Right kidney (tissue), 1 donor: ENCODE measurements around the gene CSNK1E.

Source experiments
- DNase-seq: peaks from one replicate; pipeline ENCODE4 v3.0.0-alpha.2; 2016

Gene CSNK1E

DNA sequence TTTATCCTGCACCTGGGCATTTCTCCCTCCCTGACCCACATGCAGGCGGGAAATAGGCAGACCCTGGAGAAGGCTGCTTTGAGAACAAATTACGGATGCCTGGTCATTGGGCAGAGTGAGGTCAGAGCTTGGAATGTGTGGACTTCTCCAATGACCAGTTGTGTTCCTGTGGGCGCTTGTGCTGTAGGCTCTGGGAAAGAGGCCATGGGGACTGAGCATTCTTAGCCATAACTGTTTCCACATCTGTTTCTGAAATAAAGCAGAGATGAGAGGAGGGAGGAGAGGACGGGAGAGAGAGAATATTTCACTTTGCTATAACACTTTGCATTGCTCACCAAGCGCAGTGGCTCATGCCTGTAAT, 33.2 kb downstream of the CSNK1E start:
- no peak for DNase-seq

- no peak for DNase-seq
Measured at GRCh38 chr22:38282397-38282796, 34.8 kb downstream of the CSNK1E start.

- no peak for DNase-seq
Measured at GRCh38 chr22:38276166-38276565, 41.1 kb downstream of the CSNK1E start.

- peak; percentile 74 for DNase-seq
Measured at GRCh38 chr22:38273135-38273826, 44.0 kb downstream of the CSNK1E start.

DNA sequence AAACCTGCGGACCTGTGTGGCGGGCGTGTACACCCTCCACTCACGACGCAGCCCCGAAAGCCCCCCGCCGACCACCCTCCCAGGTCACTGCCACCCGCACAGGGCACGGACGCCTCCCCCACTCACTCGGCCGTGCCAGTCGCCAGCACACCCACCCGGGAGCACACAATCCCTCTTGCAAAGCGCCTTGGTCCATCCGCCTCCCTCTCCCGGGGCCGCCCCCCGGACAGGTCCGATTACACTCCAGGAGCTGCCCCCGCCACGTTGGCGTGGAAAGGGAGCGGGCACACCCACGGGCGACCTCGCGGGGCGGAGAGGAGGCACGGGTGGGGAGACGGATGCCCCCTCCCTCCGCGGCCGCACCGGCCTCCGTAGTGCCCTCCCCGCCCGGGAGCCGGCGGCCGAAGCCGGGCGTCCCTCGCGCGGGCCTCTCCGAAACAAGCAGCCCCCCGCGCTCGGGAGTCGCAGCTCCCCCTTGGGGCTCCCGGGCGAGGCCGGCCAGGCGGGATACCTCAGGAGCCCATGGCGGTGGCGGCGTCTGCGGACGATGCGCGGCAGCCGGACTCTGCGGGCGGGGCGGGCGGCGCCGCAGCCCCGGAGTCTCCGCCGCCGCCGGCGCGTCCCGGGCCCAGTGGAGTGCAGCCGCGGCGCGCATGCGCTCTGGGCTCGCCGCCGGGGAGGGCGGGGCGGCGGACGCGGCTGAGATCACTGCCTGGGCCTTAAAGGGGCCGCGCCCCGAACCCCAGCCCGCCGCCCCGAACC, 44.7 kb downstream of the CSNK1E start, which contains the start of gene TMEM184B:
TSS of gene TMEM184B (minus strand) at position 638 of the 762 bp plus-strand sequence. CDS start 25,049 bp downstream, outside the sequence.
- peak; percentile 92 for DNase-seq

GRCh38 chr22:38271927-38272372, 45.3 kb downstream of the CSNK1E start:
- DNase-seq = no peak

- DNase-seq = no peak
Measured at GRCh38 chr22:38271101-38271500, 46.1 kb downstream of the CSNK1E start.

DNA sequence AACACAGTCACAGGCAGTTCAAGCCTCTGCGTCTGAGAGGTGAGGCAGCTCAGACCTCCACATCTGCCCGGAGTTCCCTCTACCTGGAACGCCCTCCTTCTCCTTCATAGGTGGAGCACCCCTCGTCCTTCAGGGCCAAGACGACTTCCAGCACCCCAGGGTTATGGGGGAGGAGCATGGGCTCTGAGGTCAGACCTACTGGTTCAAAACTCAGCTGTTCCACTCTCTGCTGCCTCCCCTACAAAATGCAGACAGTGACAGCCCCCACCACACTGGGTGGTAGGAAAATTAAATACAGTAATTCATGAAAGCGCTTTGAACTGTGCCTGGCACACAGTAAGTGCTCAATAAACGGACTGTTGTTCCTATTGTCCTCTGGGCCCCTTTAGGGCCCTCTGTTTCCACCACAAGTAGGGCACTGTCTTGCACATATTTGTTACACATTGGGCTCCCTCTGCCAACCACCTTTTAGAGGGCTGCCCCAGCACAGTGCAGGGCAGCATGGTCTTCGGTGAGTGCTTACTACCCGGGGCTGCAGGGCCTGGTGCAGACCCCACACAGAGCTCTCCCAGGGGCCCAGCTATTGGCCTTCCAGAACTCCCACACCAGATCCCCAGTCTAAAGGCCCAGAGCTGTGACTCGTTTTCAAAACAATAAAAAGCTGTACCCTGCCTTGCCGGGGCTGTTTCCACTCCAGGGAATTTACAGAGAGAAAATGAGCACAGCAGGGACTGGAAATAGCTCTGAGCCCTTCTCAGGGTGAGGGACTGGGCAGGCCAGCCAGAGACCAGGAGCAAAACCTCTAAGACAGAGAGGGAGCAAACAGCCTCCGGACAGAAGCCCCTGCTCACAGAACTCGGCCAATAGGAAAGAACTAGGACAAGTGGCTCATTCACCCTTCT, 46.9 kb downstream of the CSNK1E start:
- no peak for DNase-seq

GRCh38 chr22:38269466-38269865, 47.8 kb downstream of the CSNK1E start:
- DNase-seq = no peak

DNA sequence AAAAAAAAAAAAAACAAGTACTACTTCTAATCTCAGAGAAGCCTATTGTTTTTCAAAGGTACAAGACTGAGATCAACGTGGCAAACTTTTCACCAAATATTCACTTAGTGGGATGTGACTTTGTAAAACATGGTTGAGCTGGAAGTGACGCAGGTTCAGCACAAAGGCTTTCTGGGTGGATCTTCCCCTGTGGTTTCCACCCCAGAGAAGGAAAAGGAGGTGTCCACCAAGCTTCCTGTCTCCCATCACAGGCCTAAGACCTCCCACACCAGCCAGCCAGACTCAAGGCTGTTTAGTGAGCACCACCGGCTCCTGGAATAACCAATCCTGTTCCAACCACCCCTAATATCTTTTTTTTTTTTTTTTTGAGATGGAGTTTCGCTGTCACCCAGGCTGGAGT, 50.1 kb downstream of the CSNK1E start:
- no peak for DNase-seq

DNA sequence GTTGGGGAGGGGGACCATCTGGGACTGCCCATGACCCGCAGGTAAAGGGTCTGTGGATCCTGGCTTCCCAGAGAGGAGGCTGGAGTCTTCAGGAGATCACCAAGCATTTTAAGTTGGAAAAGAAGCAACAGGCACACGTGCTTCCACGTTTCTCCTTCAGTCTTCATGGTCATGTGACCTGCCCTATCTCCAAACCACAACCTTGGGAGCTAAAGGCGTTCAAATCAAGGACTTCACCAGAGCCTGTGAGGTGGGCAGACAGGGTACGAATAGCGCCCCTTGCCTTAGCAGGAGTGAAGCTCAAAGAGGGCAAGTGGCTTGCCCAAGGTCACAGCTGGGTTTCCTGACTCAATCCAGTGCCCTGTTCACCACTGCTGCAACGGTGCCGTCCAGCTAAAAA, 51.1 kb downstream of the CSNK1E start:
- no peak for DNase-seq

GRCh38 chr22:38264322-38264843, 52.9 kb downstream of the CSNK1E start:
- DNase-seq = no peak

GRCh38 chr22:38262051-38262795, 55.0 kb downstream of the CSNK1E start:
- DNase-seq = no peak

DNA sequence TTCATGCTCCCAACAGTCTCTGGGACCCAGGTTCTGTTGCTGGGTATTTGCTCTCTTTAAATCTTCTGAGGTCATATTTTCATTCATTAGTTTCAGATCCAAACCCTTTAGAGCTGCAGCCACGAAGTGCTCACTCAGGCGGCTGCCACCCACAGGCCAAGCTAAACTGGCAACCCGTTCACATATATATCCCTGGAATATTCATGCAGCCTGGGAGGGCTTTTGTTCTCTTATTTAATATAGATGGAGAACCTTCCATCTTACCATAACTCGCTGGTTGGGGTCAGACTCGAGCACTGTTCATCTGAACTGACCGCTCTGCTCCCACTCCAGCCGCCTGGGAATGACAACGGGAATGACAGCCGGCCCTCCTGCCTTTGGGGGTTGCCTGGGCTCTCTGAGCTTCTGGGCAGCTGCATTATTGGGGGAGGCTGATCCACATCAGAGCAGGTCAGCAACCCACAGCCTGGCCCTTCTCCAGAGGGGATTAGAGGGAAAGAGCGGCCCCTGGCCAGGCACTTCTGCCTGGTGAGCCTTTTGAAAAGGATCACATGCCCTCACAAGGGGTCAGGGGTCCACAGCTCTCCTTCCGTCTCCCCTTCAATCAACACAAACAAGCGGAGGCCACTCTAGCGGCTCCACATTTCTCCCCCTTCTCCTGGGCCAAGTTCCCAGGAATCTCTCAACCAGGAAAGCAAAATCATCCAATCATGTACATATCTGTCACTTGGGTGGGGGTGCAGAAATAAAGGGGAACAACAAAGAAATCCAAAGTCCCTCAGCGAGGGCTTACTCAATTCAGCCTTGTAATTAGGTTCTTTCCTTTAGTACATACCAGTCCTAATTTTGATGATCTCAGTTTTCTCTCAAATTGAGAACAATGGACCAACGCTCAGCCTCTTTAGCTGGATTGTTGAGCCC, 56.2 kb downstream of the CSNK1E start:
- DNase-seq = no peak

GRCh38 chr22:38259370-38259769, 57.9 kb downstream of the CSNK1E start:
- no peak for DNase-seq

DNA sequence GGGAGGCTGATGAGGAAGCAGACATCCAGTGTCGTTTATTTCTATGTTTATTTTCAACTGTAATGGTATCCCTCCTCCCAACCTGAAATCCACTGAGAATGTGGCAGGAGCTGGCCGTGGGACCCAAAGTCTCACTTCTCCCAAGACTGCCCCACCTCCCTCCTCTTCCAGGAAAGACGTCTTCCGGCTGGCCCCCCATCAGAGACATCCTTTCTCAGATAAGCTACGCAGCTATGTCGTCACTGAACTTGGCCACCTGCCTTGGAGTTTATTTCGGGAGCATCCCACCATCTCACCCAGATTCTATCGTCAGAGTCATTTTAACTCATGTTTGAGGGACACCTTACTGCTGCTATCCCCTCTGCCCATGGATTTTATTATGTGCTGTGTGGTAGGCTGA, 58.3 kb downstream of the CSNK1E start:
- DNase-seq = no peak

DNA sequence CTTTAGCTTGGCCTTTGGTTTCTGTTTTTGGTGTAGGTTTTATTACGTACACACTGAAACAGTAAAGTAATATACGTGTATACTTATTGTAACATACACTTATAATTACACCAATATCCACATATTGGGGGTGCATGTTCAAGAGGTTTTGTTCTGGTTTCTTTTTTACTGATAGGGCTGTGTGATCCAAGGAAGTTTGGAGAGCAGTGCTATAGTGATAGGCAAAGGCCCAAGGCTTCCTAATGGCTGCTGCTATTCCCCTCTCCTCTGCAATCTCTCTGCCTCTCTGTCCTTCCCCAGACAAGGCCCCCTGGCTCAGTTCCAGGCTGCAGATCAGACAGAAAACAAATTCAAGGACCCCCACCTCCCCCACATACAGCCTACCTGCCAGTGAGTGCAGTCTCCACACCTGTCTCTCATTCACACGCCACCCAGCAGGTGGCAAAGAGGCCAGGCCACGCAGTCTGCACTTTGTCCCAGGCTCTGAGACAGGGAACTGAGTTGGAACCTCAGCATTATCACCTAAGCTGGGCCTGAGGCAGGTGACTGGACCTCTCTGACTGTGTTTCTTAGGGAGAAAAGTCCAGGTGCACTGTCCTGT, 59.5 kb downstream of the CSNK1E start:
- no peak for DNase-seq

- DNase-seq = no peak
Measured at GRCh38 chr22:38257181-38257580, 60.1 kb downstream of the CSNK1E start.

DNA sequence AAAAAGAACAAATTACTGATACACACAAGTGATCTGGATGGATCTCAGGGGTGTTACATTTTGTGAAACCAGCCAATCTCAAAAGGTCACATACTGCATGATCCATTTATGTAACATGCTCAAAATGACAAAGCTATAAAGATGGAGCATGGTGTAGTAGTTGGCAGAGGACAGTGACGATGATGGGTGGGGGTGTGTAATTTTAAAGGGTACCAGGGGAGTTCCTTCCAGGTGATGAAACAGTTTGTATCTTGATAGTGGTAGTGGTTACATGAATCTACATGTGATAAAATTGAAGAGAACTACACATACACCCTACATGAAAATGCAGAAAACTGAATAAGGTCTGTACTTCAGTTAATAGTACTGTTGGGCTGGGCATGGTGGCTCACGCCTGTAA, 61.5 kb downstream of the CSNK1E start:
- no peak for DNase-seq

DNA sequence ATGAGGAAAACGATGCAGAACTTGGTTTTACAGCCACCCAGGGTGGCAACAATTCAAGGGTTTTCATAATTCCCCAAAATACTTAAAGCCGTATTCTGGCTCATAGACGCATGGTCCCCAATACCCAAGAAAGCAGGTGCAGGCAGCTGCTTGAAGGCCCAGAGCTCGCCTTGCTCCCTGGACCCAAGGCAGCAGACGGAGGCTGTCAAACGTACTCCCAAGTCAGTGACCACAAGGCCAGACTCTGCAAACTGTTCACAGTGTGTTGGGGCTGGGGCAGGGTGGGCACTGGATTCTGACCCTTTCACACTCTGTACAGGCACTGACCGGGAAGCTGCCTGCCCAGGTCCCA, 65.9 kb downstream of the CSNK1E start:
- no peak for DNase-seq
